HUES6 (cell line): ENCODE measurements around the gene ALKBH5.

Experiments used
- H3K27ac ChIP-seq: 2 replicates; pipeline ENCODE4 v1.7.0; 2013; ENCODE audit warnings: low read depth, mild to moderate bottlenecking, low read length, inconsistent platforms
- H3K27me3 ChIP-seq: 2 replicates; pipeline ENCODE4 v1.6.1; 2013; ENCODE audit warnings: low read length; ENCODE audit not compliant: control insufficient read depth, insufficient read depth
- H3K36me3 ChIP-seq: 2 replicates; pipeline ENCODE4 v1.6.1; 2013; ENCODE audit warnings: low read length; ENCODE audit not compliant: control insufficient read depth, insufficient read depth
- H3K4me1 ChIP-seq: 2 replicates; pipeline ENCODE4 v1.6.1; 2013; ENCODE audit warnings: low read length; ENCODE audit not compliant: control insufficient read depth, insufficient read depth
- H3K4me3 ChIP-seq: 2 replicates; pipeline ENCODE4 v1.5.1; 2013; ENCODE audit warnings: low read depth, low read length
- H3K9ac ChIP-seq: one replicate; pipeline ENCODE4 v1.6.1; 2013; ENCODE audit warnings: mild to moderate bottlenecking, low read length
- H3K9me3 ChIP-seq: 2 replicates; pipeline ENCODE4 v1.6.1; 2013; ENCODE audit warnings: low read depth, low read length; ENCODE audit not compliant: control insufficient read depth, insufficient read depth

The ALKBH5 gene

GRCh38 chr17:18144261-18144660 is 39.4 kb upstream of the ALKBH5 start:
- Histone ChIP-seq H3K9me3 (no peaks in the 10 kb centered on the region), H3K27me3 (no peaks in the 10 kb centered on the region), H3K36me3 (no peaks in the 10 kb centered on the region), H3K27ac (no peak overlapping the region), H3K9ac (no peak overlapping the region), H3K4me3 (no peak overlapping the region), H3K4me1 (peaks cover 12% of the 10 kb centered on the region)

DNA sequence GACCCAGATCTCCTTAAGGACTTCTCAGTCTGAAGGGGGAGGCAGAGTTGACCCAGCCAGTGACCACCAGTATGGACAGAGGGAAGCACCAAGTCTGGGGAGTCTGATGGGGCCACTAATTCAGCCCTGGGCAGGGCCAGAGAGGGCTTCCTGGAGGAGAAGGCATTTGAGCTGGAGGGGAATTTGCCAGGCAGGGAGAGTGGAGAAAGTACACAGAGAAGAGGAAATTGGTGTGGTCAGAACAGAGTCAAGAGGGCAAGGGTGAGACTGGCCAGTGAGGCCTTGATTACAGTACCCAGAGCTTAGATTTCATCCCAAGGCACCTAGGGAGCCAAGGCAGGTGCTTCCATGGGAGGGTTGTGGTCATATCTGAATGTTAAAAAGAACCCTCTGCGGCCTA is 38.8 kb upstream of the ALKBH5 start:
- Histone ChIP-seq H3K36me3 (no peaks in the 10 kb centered on the region), H3K4me3 (no peak overlapping the region), H3K9me3 (no peaks in the 10 kb centered on the region), H3K4me1 (peaks cover 12% of the 10 kb centered on the region), H3K27ac (no peak overlapping the region), H3K27me3 (no peaks in the 10 kb centered on the region), H3K9ac (no peak overlapping the region)

GRCh38 chr17:18145811-18146210 is 37.8 kb upstream of the ALKBH5 start:
- Histone ChIP-seq H3K36me3 (no peaks in the 10 kb centered on the region), H3K27ac (no peak overlapping the region), H3K9me3 (no peaks in the 10 kb centered on the region), H3K9ac (no peak overlapping the region), H3K27me3 (no peaks in the 10 kb centered on the region), H3K4me1 (peaks cover 12% of the 10 kb centered on the region), H3K4me3 (no peak overlapping the region)

DNA sequence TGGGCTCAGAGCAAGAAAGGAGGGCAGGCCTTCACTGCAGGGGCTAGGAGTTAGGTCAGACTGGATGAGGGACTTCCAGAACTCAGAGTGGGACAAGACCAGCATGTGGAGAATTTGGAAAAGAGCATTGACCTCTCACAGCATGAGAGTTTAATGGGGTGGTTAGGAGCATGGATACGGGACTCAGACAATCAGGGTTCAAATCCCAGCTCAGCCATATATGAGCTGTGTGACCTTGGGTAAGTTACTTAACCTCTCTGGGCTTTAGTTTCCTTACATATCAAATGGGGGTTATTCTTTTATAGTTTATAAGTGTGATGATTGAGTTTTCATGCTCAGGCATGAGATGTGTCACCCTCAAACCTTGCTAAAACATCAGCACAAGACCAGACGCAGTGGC is 37.4 kb upstream of the ALKBH5 start:
- Histone ChIP-seq H3K4me3 (no peak overlapping the region), H3K27ac (no peak overlapping the region), H3K9ac (no peak overlapping the region), H3K27me3 (no peaks in the 10 kb centered on the region), H3K36me3 (no peaks in the 10 kb centered on the region), H3K9me3 (no peaks in the 10 kb centered on the region), H3K4me1 (peaks cover 12% of the 10 kb centered on the region)

DNA sequence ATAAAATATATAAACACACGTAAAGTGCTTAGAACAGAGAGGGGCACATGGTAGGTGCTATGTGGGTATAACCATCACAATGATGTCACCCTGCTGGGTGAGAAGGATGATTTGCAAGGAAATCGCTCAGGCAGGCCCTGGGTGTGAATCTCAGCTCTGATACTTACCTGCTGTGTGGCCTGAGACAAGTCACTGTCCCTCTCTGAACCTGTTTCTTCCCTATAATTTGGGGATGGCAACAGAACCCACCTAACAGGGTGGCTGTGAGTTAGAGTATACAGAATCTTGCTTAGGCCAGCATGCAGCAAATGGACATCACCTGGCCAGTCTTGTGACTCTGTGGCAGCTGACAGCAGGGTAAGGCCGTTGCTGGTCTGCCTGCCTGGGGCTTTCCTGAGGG is 36.6 kb upstream of the ALKBH5 start:
- H3K4me3 ChIP-seq, result no peak overlapping the region
- no peaks in the 10 kb centered on the region for H3K9me3 ChIP-seq
- H3K36me3 ChIP-seq, result no peaks in the 10 kb centered on the region
- H3K9ac ChIP-seq, result no peak overlapping the region
- H3K27me3 ChIP-seq, result no peaks in the 10 kb centered on the region
- peaks cover 12% of the 10 kb centered on the region for H3K4me1 ChIP-seq
- H3K27ac ChIP-seq, result no peak overlapping the region

GRCh38 chr17:18148586-18148985 is 35.0 kb upstream of the ALKBH5 start:
- Histone ChIP-seq H3K4me3 (no peak overlapping the region), H3K36me3 (no peaks in the 10 kb centered on the region), H3K27me3 (no peaks in the 10 kb centered on the region), H3K4me1 (peaks cover 12% of the 10 kb centered on the region; the same call in 1 of the 2 replicates), H3K27ac (no peak overlapping the region), H3K9me3 (no peaks in the 10 kb centered on the region), H3K9ac (no peak overlapping the region)

DNA sequence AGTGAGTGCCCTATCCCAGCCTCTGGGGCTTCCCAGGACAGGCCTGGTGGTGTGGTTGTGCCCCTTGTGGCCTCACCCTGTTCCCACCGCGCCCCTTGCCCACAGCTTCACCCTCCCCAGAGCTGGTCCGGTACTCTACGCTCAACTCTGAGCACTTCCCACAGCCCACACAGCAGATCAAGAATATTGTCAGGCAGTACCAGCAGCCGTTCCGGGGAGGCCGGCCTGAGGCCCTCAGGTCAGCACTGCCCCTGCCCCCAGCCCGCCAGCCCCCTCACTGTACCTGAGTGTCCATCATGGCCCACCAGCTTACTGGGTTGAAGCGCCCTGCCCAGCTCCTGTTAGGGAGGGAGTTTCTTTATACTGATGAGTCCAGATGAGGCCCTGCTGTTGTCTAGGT is 32.3 kb upstream of the ALKBH5 start:
- H3K4me3 ChIP-seq, result no peak overlapping the region
- no peaks in the 10 kb centered on the region for H3K36me3 ChIP-seq
- H3K9ac ChIP-seq, result no peak overlapping the region
- H3K9me3 ChIP-seq, result no peaks in the 10 kb centered on the region
- H3K27me3 ChIP-seq, result no peaks in the 10 kb centered on the region
- H3K4me1 ChIP-seq, result peaks cover 12% of the 10 kb centered on the region; the same call in 1 of the 2 replicates
- H3K27ac ChIP-seq, result no peak overlapping the region

- Histone ChIP-seq H3K27ac (no peak overlapping the region), H3K4me1 (peaks cover 15% of the 10 kb centered on the region; the same call in 1 of the 2 replicates), H3K9me3 (no peaks in the 10 kb centered on the region), H3K9ac (no peak overlapping the region), H3K27me3 (no peaks in the 10 kb centered on the region), H3K36me3 (no peaks in the 10 kb centered on the region), H3K4me3 (no peak overlapping the region)
Measured at GRCh38 chr17:18155179-18155578, 28.4 kb upstream of the ALKBH5 start.

- Histone ChIP-seq H3K4me3 (no peak overlapping the region), H3K9me3 (no peaks in the 10 kb centered on the region), H3K36me3 (no peaks in the 10 kb centered on the region), H3K9ac (no peak overlapping the region), H3K27me3 (no peaks in the 10 kb centered on the region), H3K27ac (no peak overlapping the region), H3K4me1 (peaks cover 15% of the 10 kb centered on the region; the same call in 1 of the 2 replicates)
Measured at GRCh38 chr17:18156171-18156975, 27.3 kb upstream of the ALKBH5 start.

DNA sequence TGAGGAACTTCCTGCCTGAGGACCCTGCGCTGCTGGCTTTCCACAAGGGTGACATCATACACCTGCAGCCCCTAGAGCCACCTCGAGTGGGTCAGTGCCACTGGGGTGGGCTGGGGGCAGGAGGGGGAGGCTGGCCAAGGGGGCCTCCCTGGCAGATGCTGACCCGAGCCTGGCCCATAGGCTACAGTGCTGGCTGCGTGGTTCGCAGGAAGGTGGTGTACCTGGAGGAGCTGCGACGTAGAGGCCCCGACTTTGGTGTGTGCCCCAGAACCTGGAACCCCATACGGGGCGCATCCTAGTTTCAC is 26.7 kb upstream of the ALKBH5 start:
- H3K4me1 ChIP-seq, result peaks cover 15% of the 10 kb centered on the region; the same call in 1 of the 2 replicates
- H3K27me3 ChIP-seq, result no peaks in the 10 kb centered on the region
- H3K27ac ChIP-seq, result no peak overlapping the region
- H3K9me3 ChIP-seq, result no peaks in the 10 kb centered on the region
- H3K36me3 ChIP-seq, result no peaks in the 10 kb centered on the region
- no peak overlapping the region for H3K9ac ChIP-seq
- H3K4me3 ChIP-seq, result no peak overlapping the region

- Histone ChIP-seq H3K36me3 (no peaks in the 10 kb centered on the region), H3K4me3 (peak overlapping the region; percentile 72; the same call in 1 of the 2 replicates), H3K27me3 (no peaks in the 10 kb centered on the region), H3K4me1 (peaks cover 15% of the 10 kb centered on the region; the same call in 1 of the 2 replicates), H3K9ac (no peak overlapping the region), H3K9me3 (no peaks in the 10 kb centered on the region), H3K27ac (no peak overlapping the region)
Measured at GRCh38 chr17:18157354-18157985, 26.2 kb upstream of the ALKBH5 start.
